Activated CD8-positive, alpha-beta memory T cell treated with anti-CD3 and anti-CD28 coated beads for 24 hours (primary cell): ENCODE measurements around the gene TLE1.

ENCODE experiments used
- DNase-seq: peaks from one replicate; pipeline ENCODE4 v3.0.0-alpha.2; 2020

Gene TLE1

GRCh38 chr9:81540142-81540710, 149.1 kb downstream of the TLE1 start:
- no peak for DNase-seq

- DNase-seq = no peak
Measured at GRCh38 chr9:81539317-81539716, 150.0 kb downstream of the TLE1 start.

- no peak for DNase-seq
Measured at GRCh38 chr9:81538890-81539289, 150.5 kb downstream of the TLE1 start.

GRCh38 chr9:81537964-81538363, 151.4 kb downstream of the TLE1 start:
- no peak for DNase-seq

- no peak for DNase-seq
Measured at GRCh38 chr9:81536242-81537025, 152.9 kb downstream of the TLE1 start.

- DNase-seq = no peak
Measured at GRCh38 chr9:81535542-81536241, 153.7 kb downstream of the TLE1 start.

DNA sequence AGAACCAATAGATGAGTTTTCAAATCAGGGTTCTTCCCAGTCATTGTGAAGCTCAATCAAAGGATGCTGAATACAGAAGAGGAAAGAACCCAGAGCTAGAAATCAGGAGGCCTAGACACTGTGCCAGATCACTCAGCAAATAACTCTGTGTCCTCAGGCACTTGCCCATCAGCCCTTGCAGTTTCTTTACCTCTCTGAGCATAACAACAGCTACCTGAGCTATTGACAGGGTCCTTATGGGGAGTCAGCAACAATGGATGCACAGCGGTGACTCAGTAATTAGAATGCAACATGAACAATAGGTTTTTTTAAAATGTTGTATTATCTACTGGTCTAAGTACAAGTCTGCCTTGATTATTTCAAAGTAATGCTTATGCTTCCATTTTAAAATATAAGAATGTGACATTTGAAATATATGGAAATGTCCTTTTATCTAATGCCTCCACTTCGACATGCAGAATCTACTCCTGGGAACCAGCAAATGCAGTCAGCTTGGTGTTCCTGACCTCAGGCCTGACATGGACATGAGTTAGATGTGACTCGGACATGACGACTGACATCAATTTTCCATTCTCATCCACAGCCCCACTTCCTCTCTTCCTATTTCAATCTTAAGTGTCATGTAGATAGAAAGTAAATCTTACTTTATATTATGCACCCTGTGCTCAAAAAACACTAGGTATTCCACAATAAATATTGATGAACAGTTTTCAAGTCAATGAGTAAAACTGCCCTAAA, 155.0 kb downstream of the TLE1 start:
- no peak for DNase-seq
